GM23248 (cell line): ENCODE measurements around the gene IQCN.

Experiments used
- EZH2 ChIP-seq: fragments of 200-600 bp; sonication (generic); IDR thresholded peaks from 2 replicates; pipeline ENCODE4 v1.6.1; 2018; ENCODE audit warnings: antibody characterized with exemption, mild to moderate bottlenecking; ENCODE audit not compliant: insufficient read depth, poor library complexity, severe bottlenecking
- EZH2phosphoT487 ChIP-seq: fragments of 200-600 bp; sonication (generic); IDR thresholded peaks from 2 replicates; pipeline ENCODE4 v1.6.1; 2018; ENCODE audit warnings: antibody characterized with exemption, moderate library complexity, mild to moderate bottlenecking, low read depth; ENCODE audit not compliant: insufficient read depth

GRCh38 chr19:18263324-18264136, 10.7 kb downstream of the IQCN start:
- no peak for TF ChIP-seq EZH2
- TF ChIP-seq EZH2phosphoT487, result no peak
